K562 (cell line): ENCODE data around the gene RASGRP4. TPM values are rescaled to one million over a fixed set of nuclear protein-coding genes. Genes with fewer than 3 reads are reported as not detected.

Experiments
- ATAC-seq: fragments of 200-7000 bp; cut with Tn5 transposase; 3 replicates; pipeline ENCODE4 v1.9.1; 2020; ENCODE audit warnings: moderate library complexity
- BruUV-seq: library from RNA; stranded (reverse); fragments of 400-500 nt; replicated peaks from 2 replicates; lab custom pipeline; 2021; lab: Mats Ljungman, UMichigan
- CTCF ChIA-PET: fragments of 300-600 bp; formaldehyde crosslinking; extraction: SDS; loops from one replicate; lab custom pipeline; 2021; ENCODE audit warnings: low intra/inter-chr PET ratio; lab: Yijun Ruan, JAX
- POLR2A ChIA-PET: fragments of 300-600, 350-650 bp; sonication (Branson Sonifier 250); formaldehyde crosslinking; extraction: SDS; loops from one replicate; lab custom pipeline; 2021; ENCODE audit warnings: antibody characterized with exemption, inconsistent platforms; lab: Yijun Ruan, JAX
- DNase-seq, 4 experiments: peaks; one replicate each; pipeline versions ENCODE4 v3.0.0 to v3.0.0-alpha.2; 2011 to 2018; ENCODE audit warnings: low spot score in 3 of 4, mixed read lengths in 3 of 4; ENCODE audit errors: extremely low read depth in 1 of 4
- FAIRE-seq: peaks from 2 replicates; lab custom pipeline; 2011; peaks lifted over from hg19 to GRCh38; lab: Jason Lieb, UNC
- H2AFZ ChIP-seq: 2 replicates; pipeline ENCODE4 v1.6.0; 2011; ENCODE audit warnings: low read depth, low read length, control low read depth, inconsistent platforms
- H3K27ac ChIP-seq: fragments of 200-600 bp; 3 replicates; pipeline ENCODE4 v1.8.0; 2011; ENCODE audit warnings: low read depth, mild to moderate bottlenecking, control low read depth, inconsistent platforms, low read length, moderate library complexity, mixed read lengths; ENCODE audit errors: extremely low read depth
- H3K27me3 ChIP-seq, 2 experiments: fragments of 300-600 bp in 1 of 2; 2 replicates in 1 of 2; 3 replicates in 1 of 2; pipeline versions ENCODE4 v1.6.0 to v1.8.0; 2011; ENCODE audit warnings: inconsistent platforms in 2 of 2, low read length in 2 of 2, mild to moderate bottlenecking in 1 of 2, mixed read lengths in 1 of 2, moderate library complexity in 1 of 2; ENCODE audit not compliant: control insufficient read depth in 2 of 2, insufficient read depth in 2 of 2
- H3K36me3 ChIP-seq: fragments of 300-600 bp; 3 replicates; pipeline ENCODE4 v1.8.0; 2011; ENCODE audit warnings: mild to moderate bottlenecking, low read length, inconsistent platforms; ENCODE audit not compliant: control insufficient read depth, insufficient read depth
- H3K4me1 ChIP-seq, 2 experiments: fragments of 200-600 bp in 1 of 2; replicated peaks in 1 of 2; 2 replicates in 1 of 2; 3 replicates in 1 of 2; pipeline versions ENCODE4 v1.5.1 to v1.8.0; 2011; ENCODE audit warnings: inconsistent platforms in 2 of 2, low read length in 2 of 2, mild to moderate bottlenecking in 1 of 2, mixed read lengths in 1 of 2, moderate library complexity in 1 of 2; ENCODE audit not compliant: control insufficient read depth in 2 of 2, insufficient read depth in 2 of 2
- H3K4me2 ChIP-seq: 2 replicates; pipeline ENCODE4 v1.6.1; 2011; ENCODE audit warnings: low read length, control low read depth, inconsistent platforms, mixed read lengths; ENCODE audit not compliant: insufficient read depth
- H3K4me3 ChIP-seq: fragments of 200-600 bp; sonication (generic), shearing (Covaris generic); 2 replicates; pipeline ENCODE4 v1.5.1; 2016; ENCODE audit warnings: control low read depth, inconsistent platforms
- H3K79me2 ChIP-seq: fragments of 200-600 bp; 3 replicates; pipeline ENCODE4 v1.8.0; 2011; ENCODE audit warnings: low read length, inconsistent platforms; ENCODE audit not compliant: control insufficient read depth, insufficient read depth
- H3K9ac ChIP-seq, 2 experiments: 2 replicates each; pipeline versions ENCODE4 v1.6.0 to v1.6.1; 2011; ENCODE audit warnings: low read depth in 2 of 2, low read length in 2 of 2, control low read depth in 1 of 2, inconsistent platforms in 1 of 2, mild to moderate bottlenecking in 1 of 2, mixed read lengths in 1 of 2; ENCODE audit not compliant: insufficient read depth in 1 of 2
- H3K9me1 ChIP-seq: one replicate; pipeline ENCODE4 v1.6.0; 2011; ENCODE audit warnings: inconsistent platforms, mild to moderate bottlenecking, low read length, moderate library complexity; ENCODE audit not compliant: control insufficient read depth, insufficient read depth
- H3K9me3 ChIP-seq: replicated peaks from 2 replicates; pipeline ENCODE4 v1.5.1; 2011; ENCODE audit warnings: low read depth, low read length, inconsistent platforms; ENCODE audit not compliant: control insufficient read depth, insufficient read depth
- H4K20me1 ChIP-seq: replicated peaks from 2 replicates; pipeline ENCODE4 v1.6.1; 2011; ENCODE audit warnings: low read length, inconsistent platforms, mixed read lengths; ENCODE audit not compliant: control insufficient read depth, insufficient read depth
- ADNP ChIP-seq: fragments of 200-800 bp; sonication (Bioruptor generic); IDR thresholded peaks from 2 replicates; pipeline ENCODE4 v1.6.1; 2016; ENCODE audit warnings: missing genetic modification characterization, missing compliant biosample characterization
- BCOR ChIP-seq: fragments of 450-650 bp; IDR thresholded peaks from 2 replicates; pipeline ENCODE4 v1.6.1; 2016
- CHD4 ChIP-seq: fragments of 200-600 bp; sonication (generic); IDR thresholded peaks from 3 replicates; pipeline ENCODE4 v1.6.1; 2012; ENCODE audit warnings: low read depth, mild to moderate bottlenecking, mixed read lengths, low read length, inconsistent platforms; ENCODE audit not compliant: insufficient read depth, insufficient replicate concordance, poor library complexity, severe bottlenecking
- HDAC2 ChIP-seq: fragments of 450-650 bp; IDR thresholded peaks from 2 replicates; pipeline ENCODE4 v1.6.1; 2016; ENCODE audit warnings: mild to moderate bottlenecking
- ILK ChIP-seq: fragments of 450-650 bp; IDR thresholded peaks from 2 replicates; pipeline ENCODE4 v1.6.1; 2016; ENCODE audit warnings: missing genetic modification characterization, low read depth, mild to moderate bottlenecking, missing compliant biosample characterization, moderate library complexity, borderline replicate concordance
- KDM1A ChIP-seq, 2 experiments: fragments of 450-650 bp; IDR thresholded peaks; 2 replicates each; pipeline ENCODE4 v1.6.1; 2016; ENCODE audit warnings: mild to moderate bottlenecking in 2 of 2
- PHF20 ChIP-seq: fragments of 450-650 bp; IDR thresholded peaks from 2 replicates; pipeline ENCODE4 v1.6.1; 2018; ENCODE audit not compliant: partially characterized antibody
- RBM25 ChIP-seq: fragments of 200-400 bp; formaldehyde crosslinking; IDR thresholded peaks from 2 replicates; pipeline ENCODE4 v1.6.1; 2018; ENCODE audit warnings: low read length, low read depth, moderate library complexity; ENCODE audit not compliant: severe bottlenecking
- RCOR1 ChIP-seq, 2 experiments: IDR thresholded peaks; 2 replicates each; pipeline ENCODE4 v1.6.1; 2012; ENCODE audit warnings: low read depth in 2 of 2, low read length in 2 of 2, borderline replicate concordance in 1 of 2, improper control_type of control experiment in 1 of 2
- SMARCA5 ChIP-seq: fragments of 450-650 bp; IDR thresholded peaks from 2 replicates; pipeline ENCODE4 v1.6.1; 2016
- WGBS: fragments of 100-300 bp; shearing (Covaris generic); methylation state at CpG from one replicate; pipeline ENCODE4 v1.1.6; 2016; ENCODE audit warnings: low coverage, mixed read lengths; ENCODE audit not compliant: insufficient coverage; ENCODE audit errors: missing lambda C conversion rate; 5-methylcytosine and 5-hydroxymethylcytosine counted together
- in situ Hi-C: fragments of 300-500 bp; cut with MboI; formaldehyde crosslinking; loops from 4 replicates; pipeline ENCODE4 v1.15.0; 2018; ENCODE audit warnings: inconsistent platforms, mixed read lengths
- intact Hi-C: fragments of 100-400 bp; cut with micrococcal nuclease; formaldehyde crosslinking; loops from 2 replicates; pipeline ENCODE4 v1.14.2; 2022
- polyA plus RNA-seq, 8 experiments: library from polyadenylated mRNA; depleted of rRNA in 4 of 8; stranded (reverse) in 5 of 8; unstranded in 3 of 8; fragments of >200 nt; fragmentation: Nextera tagmentation in 2 of 8; fragmentation: Illumina TruSeq in 1 of 8; extraction: Ambion mirVana in 2 of 8; extraction: Trizol in 1 of 8; gene quantifications; 2 replicates each; pipeline versions ENCODE4 v1.2.1 to v1.2.3, GENCODE V29; 2011 to 2014; ENCODE audit warnings: inconsistent platforms in 1 of 8, missing spikeins in 1 of 8
- total RNA-seq, 7 experiments: library from RNA; depleted of rRNA in 6 of 7; stranded (reverse); fragments of >200 nt in 6 of 7; fragmentation: Illumina TruSeq in 2 of 7; extraction: Trizol in 2 of 7; gene quantifications; 2 replicates each; pipeline versions ENCODE4 v1.2.1 to v1.2.3, GENCODE V29; 2011 to 2021; ENCODE audit warnings: low replicate concordance in 1 of 7
- TF ChIP-seq, protein P1 (sequence below): fragments of 450-650 bp; IDR thresholded peaks from 2 replicates; pipeline ENCODE4 v1.6.1; 2016; ENCODE audit warnings: antibody characterized with exemption

RASGRP4 gene
- total and polyA plus RNA-seq, 9 of the 15 experiments (the other 6 are each of a cell fraction or from before 2014, with no cell fraction given) = 0.39 to 4.6 (median 3.8) TPM

GRCh38 chr19:38437295-38437694 is 11.3 kb upstream of the RASGRP4 start:
- Histone ChIP-seq H3K4me1 (peaks cover 21 to 35% of the 10 kb centered on the region in 2 experiments), H3K4me2 (no peak overlapping the region), H3K27ac (no peak overlapping the region), H3K9ac (no peak overlapping the region), H3K36me3 (no peaks in the 10 kb centered on the region), H3K79me2 (0 out of 3 replicates have a peak, but pooled peaks cover 6% of the 10 kb centered on the region), H3K9me3 (no peaks in the 10 kb centered on the region), H3K9me1 (no peaks in the 10 kb centered on the region), H2AFZ (no peak overlapping the region), H4K20me1 (no peaks in the 10 kb centered on the region), H3K27me3 (no peaks in the 10 kb centered on the region), H3K4me3 (no peak overlapping the region)
- intact Hi-C loops (no loop called here), in situ Hi-C loops (no loop called here)
- ChIA-PET CTCF (no interaction called here), POLR2A (interaction anchor here (1.3 kb wide), 1 partner anchor 13 kb away, joined by 6 read pairs; no protein-coding TSS in a partner anchor)
- TF ChIP-seq HDAC2 (peak; percentile 67; the same call in 1 of the 2 replicates), ADNP (tag) (peak; percentile 62), RBM25 (peak; percentile 89), ILK (tag) (no peak), RCOR1 (IDR thresholded peaks at IDR 0.05; ENCODE audit: borderline replicate concordance in 1 of 2, low read depth in 2 of 2, low read length in 2 of 2) (peak in 1 of 2 experiments; percentile 51; a peak in 1 of 4 replicates), PHF20 (peak; percentile 37), CHD4 (peak; percentile 75), SMARCA5 (peak; percentile 73), BCOR (peak; percentile 97), KDM1A (IDR thresholded peaks at IDR 0.05) (peak; percentile 80 to 82)
- TF ChIP-seq, protein P1, sequence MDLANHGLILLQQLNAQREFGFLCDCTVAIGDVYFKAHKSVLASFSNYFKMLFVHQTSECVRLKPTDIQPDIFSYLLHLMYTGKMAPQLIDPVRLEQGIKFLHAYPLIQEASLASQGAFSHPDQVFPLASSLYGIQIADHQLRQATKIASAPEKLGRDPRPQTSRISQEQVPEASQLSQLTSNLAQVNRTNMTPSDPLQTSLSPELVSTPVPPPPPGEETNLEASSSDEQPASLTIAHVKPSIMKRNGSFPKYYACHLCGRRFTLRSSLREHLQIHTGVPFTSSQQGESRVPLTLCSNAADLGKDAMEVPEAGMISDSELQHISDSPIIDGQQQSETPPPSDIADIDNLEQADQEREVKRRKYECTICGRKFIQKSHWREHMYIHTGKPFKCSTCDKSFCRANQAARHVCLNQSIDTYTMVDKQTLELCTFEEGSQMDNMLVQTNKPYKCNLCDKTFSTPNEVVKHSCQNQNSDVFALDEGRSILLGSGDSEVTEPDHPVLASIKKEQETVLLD = no peak
- BruUV-seq = no TSS peak
- ATAC-seq (no peak), DNase-seq (no peak), FAIRE-seq (no peak)
- 81% methylated on average over 6 of the region's 6 CpGs for whole genome bisulfite sequencing
